Stimulated activated CD8-positive, alpha-beta memory T cell treated with anti-CD3 and anti-CD28 coated beads, Interleukin-15, amount 100 ng/mL, for 4 hours (primary cell): ENCODE measurements around the gene SMPD3.
A peak's percentile ranks its signal among the peaks of the same experiment; 100 is the strongest.
"Not testable (repeated sequence)": the region's sequence is repeated elsewhere in the genome, so short reads cannot be mapped to it uniquely, and the experiment has no call there.

Experiments
- DNase-seq, 2 donors: peaks; one replicate each; pipeline ENCODE4 v3.0.0-alpha.2; 2020; ENCODE audit warnings: low read depth in 2 of 2

Gene SMPD3

DNA sequence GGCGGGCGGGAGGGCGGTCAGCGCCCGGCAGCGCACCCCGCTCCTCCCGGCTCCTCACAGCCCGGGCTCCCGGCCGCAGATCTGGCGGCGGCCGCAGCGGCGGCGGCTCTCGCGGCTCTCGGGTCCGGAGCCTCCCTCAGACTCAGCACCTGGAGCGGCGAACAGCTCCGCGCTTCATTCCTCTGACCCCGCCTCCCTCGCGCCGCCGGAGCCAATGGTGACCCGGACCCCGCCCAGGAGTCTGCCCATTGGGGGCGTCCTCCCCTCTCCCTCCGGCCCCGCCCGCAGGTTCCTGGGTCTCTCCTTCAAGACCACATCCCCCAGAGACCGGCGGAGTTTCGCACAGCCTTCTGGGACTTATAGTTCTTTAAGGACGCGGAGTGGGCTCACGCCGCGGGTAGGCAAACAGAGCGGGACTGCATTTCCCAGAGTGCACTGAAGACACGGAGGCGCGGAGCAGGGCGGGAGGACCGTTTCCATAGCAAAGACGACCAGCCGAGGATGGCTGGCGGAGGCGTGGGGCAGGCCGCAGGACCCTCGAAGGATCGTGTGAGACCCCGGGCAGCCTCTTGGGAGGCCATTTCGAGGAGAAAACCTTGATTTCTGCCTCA, at the start of gene SMPD3:
SMPD3 (minus strand) TSS at position 149 of the 611 bp plus-strand sequence. CDS start 76,327 bp downstream, outside the sequence.
- peak; percentile 93 to 97 for DNase-seq

DNA sequence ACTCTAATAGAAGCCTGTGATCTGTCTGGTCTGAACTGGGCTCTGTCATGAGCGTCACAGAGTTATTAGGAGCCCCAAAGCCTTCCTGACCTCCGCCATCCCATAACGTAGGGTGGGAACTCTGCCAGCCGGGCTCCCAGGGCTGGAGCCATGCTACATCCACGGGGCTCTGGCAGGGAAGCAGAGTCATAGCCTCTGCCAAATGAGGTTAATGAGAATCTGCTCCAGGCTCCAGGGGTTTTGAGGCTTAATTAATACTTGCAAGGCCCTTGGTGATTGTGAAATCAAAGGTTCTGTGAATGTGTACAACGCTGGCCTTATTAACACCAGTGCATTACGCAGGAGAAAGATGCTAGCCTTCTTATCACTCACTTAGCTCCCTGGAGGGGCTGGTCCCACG, 48.4 kb upstream of the SMPD3 start:
- no peak for DNase-seq

GRCh38 chr16:68494261-68494660, 46.0 kb upstream of the SMPD3 start:
- DNase-seq = not testable (repeated sequence)

DNA sequence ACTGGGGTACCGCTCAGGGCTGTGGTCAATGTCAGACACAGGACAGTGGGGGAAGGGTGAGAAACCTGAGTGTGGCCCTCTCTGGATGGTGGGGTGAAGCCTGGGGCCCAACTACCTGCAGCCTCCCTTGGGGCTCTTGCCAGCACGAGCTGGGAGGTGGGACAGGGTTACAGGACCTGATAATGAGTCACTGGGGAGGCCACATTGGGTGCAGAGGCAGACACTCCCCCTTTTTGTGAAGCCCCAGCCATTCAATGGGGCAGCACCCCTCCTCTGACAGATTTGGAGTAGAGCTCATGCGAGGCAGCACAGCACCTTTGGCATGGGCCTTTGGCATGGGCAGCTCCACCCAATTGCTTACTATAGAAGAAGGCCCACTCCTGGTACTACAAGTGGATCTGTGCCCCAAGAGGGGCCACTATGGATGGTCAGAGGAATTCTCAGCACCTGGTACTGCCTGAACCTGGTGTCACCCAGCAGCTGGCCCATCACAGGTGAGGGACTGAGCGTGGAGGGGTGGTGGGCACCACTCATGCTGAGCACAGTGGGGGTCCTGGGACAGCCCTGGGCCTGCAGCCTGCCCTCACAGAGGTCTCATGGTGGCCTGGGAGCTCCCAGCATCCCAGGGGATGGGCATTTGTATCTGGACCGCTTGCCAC, 45.2 kb upstream of the SMPD3 start:
- DNase-seq = no peak

DNA sequence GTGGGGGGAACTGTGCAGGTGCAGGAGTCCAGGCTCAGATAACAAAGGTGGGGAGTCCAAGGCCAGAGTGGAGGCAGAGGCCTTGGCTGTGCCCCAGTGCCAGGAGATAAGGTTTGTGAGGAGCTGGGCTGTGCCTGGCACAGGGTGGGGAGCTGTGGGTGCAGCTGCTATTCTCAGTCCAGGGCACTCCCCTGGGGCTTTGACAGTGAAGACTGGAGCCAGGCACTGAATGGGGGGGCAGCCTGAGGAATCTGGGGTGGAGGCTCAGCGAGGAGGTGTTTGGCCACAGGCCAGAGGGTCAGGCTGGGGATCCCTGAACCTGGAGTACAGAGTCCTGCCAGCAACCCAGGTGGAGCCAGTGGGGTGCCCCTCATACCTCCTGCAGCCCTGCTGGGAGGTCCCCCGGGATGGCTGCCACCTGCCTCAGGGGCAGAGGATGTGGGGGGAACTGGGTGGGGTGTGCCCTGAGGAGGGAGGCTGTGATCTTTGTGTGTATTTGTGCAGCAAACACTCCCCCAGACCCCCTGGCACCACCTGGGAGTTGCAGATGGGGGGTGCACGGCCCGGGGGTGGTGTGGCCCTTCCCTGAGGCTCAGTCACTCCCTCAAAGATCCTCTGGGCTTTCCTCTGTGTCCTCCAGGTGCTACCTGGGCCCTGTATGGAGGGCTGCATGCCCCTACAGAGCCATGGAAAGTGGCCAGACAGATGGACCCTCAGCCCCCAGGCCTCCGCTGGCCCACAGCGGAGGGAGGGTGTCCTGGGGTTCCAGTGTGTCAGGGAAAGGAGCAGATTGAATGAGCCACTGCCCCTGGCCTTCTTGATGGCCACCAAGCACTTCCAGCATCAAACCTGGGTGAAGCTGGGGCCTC, 44.5 kb upstream of the SMPD3 start:
- DNase-seq = no peak

- no peak for DNase-seq
Measured at GRCh38 chr16:68492151-68492542, 43.8 kb upstream of the SMPD3 start.

GRCh38 chr16:68491576-68491950, 43.3 kb upstream of the SMPD3 start:
- no peak for DNase-seq

DNA sequence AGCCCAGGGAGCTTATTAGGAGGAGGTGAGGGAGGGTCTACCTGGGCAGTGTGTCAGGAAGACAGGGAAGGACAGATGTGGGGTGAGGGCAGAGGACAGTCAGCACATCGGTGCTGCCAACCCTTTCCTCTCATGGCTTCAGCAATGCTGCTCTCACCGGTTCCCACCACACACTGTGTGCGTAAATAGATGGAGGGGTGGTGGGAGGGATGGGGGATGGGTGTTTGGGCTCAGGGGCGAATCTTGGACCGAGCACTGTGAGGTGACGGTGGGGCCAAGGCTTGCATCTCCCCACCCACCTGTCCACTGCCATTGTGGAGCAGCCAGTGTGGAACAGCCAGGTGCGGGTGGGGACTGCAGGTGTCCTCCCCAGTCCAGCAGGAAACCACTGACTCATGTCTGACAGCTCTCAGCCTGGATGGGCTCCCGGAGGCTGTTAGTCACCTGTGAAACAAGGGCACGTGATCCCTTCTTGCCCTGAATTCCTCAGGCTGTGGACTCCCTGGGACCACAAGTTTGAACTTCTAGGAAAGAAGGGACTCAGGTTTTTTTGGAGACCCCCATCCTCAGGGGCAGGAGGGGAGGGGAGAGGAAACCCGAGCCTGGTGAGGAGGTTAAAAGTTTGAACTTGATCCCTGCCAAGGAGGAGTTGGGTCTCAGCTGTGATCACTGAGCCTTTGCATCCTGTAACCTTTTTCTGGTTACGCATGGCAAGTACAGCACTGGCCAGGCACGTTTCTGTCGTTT, 42.7 kb upstream of the SMPD3 start:
- no peak for DNase-seq

GRCh38 chr16:68490358-68490757, 42.0 kb upstream of the SMPD3 start:
- DNase-seq = no peak

GRCh38 chr16:68488554-68488953, 40.2 kb upstream of the SMPD3 start:
- no peak for DNase-seq

DNA sequence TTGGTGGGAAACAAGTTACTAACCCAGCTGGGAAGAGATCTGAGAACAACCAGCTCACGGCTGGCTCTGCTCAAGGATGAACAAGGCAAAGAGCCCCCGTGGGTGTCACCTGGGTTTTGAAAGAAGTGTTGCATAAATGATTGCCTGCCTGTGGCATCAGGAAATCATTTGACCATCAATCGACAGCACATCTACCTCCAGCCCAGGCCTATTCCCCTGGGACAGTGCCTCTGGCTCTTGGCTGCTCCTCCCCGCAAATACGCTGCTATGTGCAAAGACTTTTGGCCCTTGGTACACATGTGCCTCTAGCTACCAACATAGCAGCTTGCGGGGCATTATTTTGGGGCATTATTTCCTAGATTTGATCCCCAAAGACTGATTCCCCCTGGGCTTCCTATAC, 39.4 kb upstream of the SMPD3 start:
- DNase-seq = no peak

DNA sequence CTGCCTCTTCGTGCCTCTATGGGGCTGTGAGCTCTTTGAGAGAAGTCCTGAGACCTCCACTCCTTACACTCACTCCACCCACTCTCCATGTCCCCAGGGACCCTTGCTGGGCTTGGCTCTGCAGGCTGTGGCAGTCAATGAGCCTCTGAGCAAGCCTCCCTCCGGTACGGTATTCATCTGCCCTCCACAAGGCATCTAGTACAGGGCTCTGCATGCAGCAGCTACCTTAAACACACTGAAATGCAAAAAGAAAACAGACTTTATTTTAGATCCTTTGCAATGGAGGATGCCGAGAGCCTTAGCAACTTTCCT, 38.9 kb upstream of the SMPD3 start:
- DNase-seq = no peak

- DNase-seq = no peak
Measured at GRCh38 chr16:68486502-68487202, 38.3 kb upstream of the SMPD3 start.

DNA sequence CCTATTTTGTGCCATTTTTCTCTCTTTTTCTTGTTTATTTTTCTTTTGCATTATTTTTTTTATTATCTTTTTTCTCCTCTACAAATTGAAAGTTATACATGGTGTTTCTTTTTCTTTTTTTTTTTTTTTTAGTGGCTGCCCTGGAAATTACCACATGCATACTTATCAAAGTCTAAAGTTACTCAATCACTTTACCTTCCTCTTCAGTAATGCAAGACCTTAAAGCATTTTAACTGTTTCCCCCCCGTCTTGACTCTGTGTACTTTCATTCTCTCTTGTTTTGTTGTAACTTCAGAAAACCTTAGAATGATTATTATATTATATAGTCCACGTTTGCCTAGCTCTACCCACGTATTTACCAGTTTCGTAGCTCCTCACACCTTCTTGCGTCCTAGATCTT, 33.3 kb upstream of the SMPD3 start:
- DNase-seq = no peak

GRCh38 chr16:68480084-68480995, 32.0 kb upstream of the SMPD3 start:
- DNase-seq = no peak

- no peak for DNase-seq
Measured at GRCh38 chr16:68479271-68479670, 31.0 kb upstream of the SMPD3 start.

- no peak for DNase-seq
Measured at GRCh38 chr16:68478526-68479250, 30.4 kb upstream of the SMPD3 start.

GRCh38 chr16:68475071-68475470, 26.8 kb upstream of the SMPD3 start:
- no peak for DNase-seq

DNA sequence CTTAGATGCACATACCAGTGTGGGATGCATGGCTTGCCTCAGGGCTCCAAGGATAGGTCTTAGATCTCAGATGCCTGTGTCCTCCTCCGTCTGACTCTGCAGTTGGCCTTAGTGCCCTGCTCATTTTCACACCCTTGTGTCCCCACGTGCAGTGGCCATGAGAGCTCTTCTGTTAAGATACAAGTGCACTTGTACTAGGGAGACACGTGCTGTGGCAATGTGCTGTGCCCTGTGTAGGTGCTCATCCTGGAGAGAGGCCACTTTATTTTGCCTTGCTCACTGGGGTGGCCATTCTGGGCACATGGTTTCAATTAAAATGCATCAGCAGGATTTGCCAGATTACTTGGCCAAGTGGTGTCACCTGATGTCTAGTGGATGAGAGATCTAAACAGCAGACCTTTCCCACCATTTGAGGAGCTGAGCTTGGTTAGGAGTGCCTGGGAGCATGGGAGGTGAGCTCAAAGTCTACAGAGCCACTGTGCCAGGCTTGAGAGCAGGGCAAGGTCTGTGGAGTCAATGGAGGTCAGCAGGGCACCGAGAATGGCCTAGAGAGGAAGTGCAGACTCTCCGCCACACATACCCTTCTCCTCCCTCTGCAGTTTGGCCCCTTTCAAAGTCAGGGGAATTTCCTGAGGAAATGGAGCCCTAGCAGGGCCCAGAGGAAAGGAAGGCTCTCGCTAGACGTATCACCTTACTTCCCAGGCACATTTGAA, 25.2 kb upstream of the SMPD3 start:
- DNase-seq = no peak
